GM23338 (cell line): ENCODE data around the gene FNDC4. TPM values are rescaled to one million over a fixed set of nuclear protein-coding genes. Genes with fewer than 3 reads are reported as not detected.

Experiments used
- ATAC-seq: fragments of 200-7000 bp; cut with Tn5 transposase; 3 replicates; pipeline ENCODE4 v1.9.1; 2020
- DNase-seq: peaks from one replicate; pipeline ENCODE4 v3.0.0-alpha.2; 2015; ENCODE audit warnings: low spot score
- H2AFZ ChIP-seq: fragments of 200-600 bp; sonication (generic); 2 replicates; pipeline ENCODE4 v1.8.0; 2016; ENCODE audit warnings: antibody characterized with exemption, mild to moderate bottlenecking, moderate library complexity
- H3F3A ChIP-seq: fragments of 200-600 bp; sonication (generic); replicated peaks from 2 replicates; pipeline ENCODE4 v1.8.0; 2017; ENCODE audit warnings: antibody characterized with exemption, mixed run types, low read depth
- H3K27ac ChIP-seq: fragments of 200-600 bp; sonication (generic); 2 replicates; pipeline ENCODE4 v1.6.1; 2016; ENCODE audit warnings: low read depth
- H3K27me3 ChIP-seq: fragments of 200-600 bp; sonication (generic); 2 replicates; pipeline ENCODE4 v1.8.0; 2016; ENCODE audit warnings: mild to moderate bottlenecking, mixed run types, moderate library complexity; ENCODE audit not compliant: insufficient read depth
- H3K36me3 ChIP-seq: fragments of 200-600 bp; sonication (generic); 2 replicates; pipeline ENCODE4 v1.8.0; 2016; ENCODE audit warnings: mild to moderate bottlenecking; ENCODE audit not compliant: insufficient read depth
- H3K4me1 ChIP-seq: fragments of 200-600 bp; sonication (generic); 2 replicates; pipeline ENCODE4 v1.8.0; 2016; ENCODE audit warnings: mild to moderate bottlenecking, moderate library complexity; ENCODE audit not compliant: insufficient read depth
- H3K4me2 ChIP-seq: fragments of 200-600 bp; sonication (generic); 2 replicates; pipeline ENCODE4 v1.7.1; 2017; ENCODE audit warnings: mixed run types
- H3K4me3 ChIP-seq: fragments of 200-600 bp; sonication (generic); 2 replicates; pipeline ENCODE4 v1.6.1; 2016; ENCODE audit warnings: mixed run types
- H3K79me2 ChIP-seq: fragments of 200-600 bp; sonication (generic); replicated peaks from 2 replicates; pipeline ENCODE4 v1.8.0; 2017; ENCODE audit warnings: mild to moderate bottlenecking; ENCODE audit not compliant: insufficient read depth
- H3K9me2 ChIP-seq: fragments of 200-600 bp; sonication (generic); 2 replicates; pipeline ENCODE4 v1.8.0; 2017; ENCODE audit not compliant: insufficient read depth
- H4K20me1 ChIP-seq: fragments of 200-600 bp; sonication (generic); replicated peaks from 2 replicates; pipeline ENCODE4 v1.8.0; 2017; ENCODE audit warnings: mild to moderate bottlenecking; ENCODE audit not compliant: insufficient read depth
- H3K27ac Mint-ChIP-seq: 2 replicates; pipeline ENCODE4 v1.8.0; 2020; ENCODE audit warnings: inconsistent platforms, mild to moderate bottlenecking, moderate library complexity, mixed read lengths
- H3K27me3 Mint-ChIP-seq: 3 replicates; pipeline ENCODE4 v1.8.0; 2022; ENCODE audit warnings: low read depth, mild to moderate bottlenecking, moderate library complexity, mixed read lengths, inconsistent platforms; ENCODE audit not compliant: insufficient read depth, poor library complexity
- H3K36me3 Mint-ChIP-seq: 3 replicates; pipeline ENCODE4 v1.8.0; 2021; ENCODE audit warnings: low read depth, mild to moderate bottlenecking, inconsistent platforms, moderate library complexity, mixed read lengths
- H3K4me1 Mint-ChIP-seq: 3 replicates; pipeline ENCODE4 v1.8.0; 2020; ENCODE audit warnings: mild to moderate bottlenecking, inconsistent platforms, mixed read lengths
- H3K4me3 Mint-ChIP-seq: 3 replicates; pipeline ENCODE4 v1.8.0; 2021; ENCODE audit warnings: moderate library complexity, mild to moderate bottlenecking, inconsistent platforms, mixed read lengths
- H3K9me3 Mint-ChIP-seq: 3 replicates; pipeline ENCODE4 v1.8.0; 2020; ENCODE audit warnings: moderate library complexity, mild to moderate bottlenecking, inconsistent platforms, mixed read lengths
- EZH2 ChIP-seq: fragments of 200-600 bp; sonication (generic); IDR thresholded peaks from one replicate; pipeline ENCODE4 v1.8.0; 2017; ENCODE audit warnings: antibody characterized with exemption, mild to moderate bottlenecking, low read depth; ENCODE audit not compliant: unreplicated experiment
- JUNB ChIP-seq: IDR thresholded peaks from one replicate; pipeline ENCODE4 v1.6.1; 2016; ENCODE audit warnings: antibody characterized with exemption; ENCODE audit not compliant: unreplicated experiment
- POLR2AphosphoS5 ChIP-seq: IDR thresholded peaks from 2 replicates; pipeline ENCODE4 v1.6.1; 2016; ENCODE audit warnings: antibody characterized with exemption, low read depth
- STAT1 ChIP-seq: IDR thresholded peaks from one replicate; pipeline ENCODE4 v1.6.1; 2016; ENCODE audit warnings: antibody characterized with exemption; ENCODE audit not compliant: unreplicated experiment
- ZNF331 ChIP-seq: fragments of 250-450 bp; sonication (Bioruptor Pico); IDR thresholded peaks from 2 replicates; pipeline ENCODE4 v1.5.0; 2020; ENCODE audit warnings: low read depth, mild to moderate bottlenecking, moderate library complexity
- polyA plus RNA-seq: library from polyadenylated mRNA; unstranded; fragments of >200 nt; fragmentation: Nextera tagmentation; extraction: Ambion mirVana; gene quantifications from 2 replicates; pipeline ENCODE4 v1.2.1, GENCODE V29; 2016
- total RNA-seq: library from RNA; depleted of rRNA; stranded (reverse); fragments of >200 nt; shearing (Covaris generic); gene quantifications from 2 replicates; pipeline ENCODE4 v1.2.3, GENCODE V29; 2014
- TF ChIP-seq, protein P1 (sequence below): IDR thresholded peaks from 2 replicates; pipeline ENCODE4 v1.6.1; 2016; ENCODE audit warnings: antibody characterized with exemption
- TF ChIP-seq, protein P2 (sequence below), 2 experiments: fragments of 200-600 bp in 1 of 2; sonication (generic) in 1 of 2; conservative IDR thresholded peaks; 2 replicates each; pipeline versions ENCODE4 v1.5.1 to v1.6.1; 2016 to 2017; ENCODE audit warnings: antibody characterized with exemption in 2 of 2, low read depth in 2 of 2, mild to moderate bottlenecking in 2 of 2, moderate library complexity in 1 of 2

FNDC4 gene
- total and polyA plus RNA-seq, 2 experiments from 2014 or later, result 5.9 to 13.3 TPM

DNA sequence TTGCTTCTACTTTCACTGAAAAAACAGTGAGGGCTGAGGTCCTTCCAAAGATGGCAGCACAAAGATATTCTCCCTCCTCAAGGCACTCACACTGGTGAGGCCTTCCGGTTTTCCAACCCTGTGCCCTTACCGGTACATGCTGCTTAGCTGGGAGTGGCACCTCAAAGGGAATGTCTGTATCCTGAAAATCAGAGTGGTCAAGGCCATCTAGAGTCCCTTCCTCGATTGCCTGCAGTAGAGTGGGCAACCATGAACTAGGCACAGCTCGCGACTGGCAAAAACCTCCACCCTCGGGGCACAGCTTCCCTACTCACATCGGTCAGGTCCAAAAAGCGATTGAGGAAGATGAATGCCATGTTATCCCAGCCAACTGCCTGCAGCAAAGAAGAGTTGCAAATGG lies 49.4 kb downstream of the FNDC4 start (continued):
- TF ChIP-seq, protein P1, sequence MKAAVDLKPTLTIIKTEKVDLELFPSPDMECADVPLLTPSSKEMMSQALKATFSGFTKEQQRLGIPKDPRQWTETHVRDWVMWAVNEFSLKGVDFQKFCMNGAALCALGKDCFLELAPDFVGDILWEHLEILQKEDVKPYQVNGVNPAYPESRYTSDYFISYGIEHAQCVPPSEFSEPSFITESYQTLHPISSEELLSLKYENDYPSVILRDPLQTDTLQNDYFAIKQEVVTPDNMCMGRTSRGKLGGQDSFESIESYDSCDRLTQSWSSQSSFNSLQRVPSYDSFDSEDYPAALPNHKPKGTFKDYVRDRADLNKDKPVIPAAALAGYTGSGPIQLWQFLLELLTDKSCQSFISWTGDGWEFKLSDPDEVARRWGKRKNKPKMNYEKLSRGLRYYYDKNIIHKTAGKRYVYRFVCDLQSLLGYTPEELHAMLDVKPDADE, result no peak
- TF ChIP-seq JUNB, result no peak
- no peak for TF ChIP-seq POLR2AphosphoS5
- no peak for TF ChIP-seq ZNF331

DNA sequence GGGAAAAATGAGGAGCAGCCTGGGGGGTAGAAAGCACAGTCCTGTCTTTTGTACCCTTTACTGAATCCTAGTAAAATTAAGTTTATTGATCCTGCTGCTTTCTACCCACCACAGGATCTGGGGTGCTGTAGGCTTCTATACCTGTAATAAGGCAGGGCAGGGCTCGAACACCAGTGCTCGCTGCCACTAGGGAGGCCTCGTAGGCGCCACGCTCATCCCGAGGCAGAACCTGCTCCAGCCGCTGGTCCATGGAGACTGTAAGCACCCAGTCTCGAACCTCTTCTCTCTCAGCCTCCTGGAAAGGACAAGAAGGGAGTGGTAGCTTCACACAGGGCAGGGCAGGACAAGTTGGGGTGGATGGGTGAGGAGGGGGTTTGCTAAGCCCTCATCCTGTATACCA lies 49.8 kb downstream of the FNDC4 start:
- Mint-ChIP-seq H3K36me3 (peaks cover 33% of the 10 kb centered on the region), H3K9me3 (no peaks in the 10 kb centered on the region), H3K4me3 (no peak overlapping the region), H3K27me3 (peaks cover 8% of the 10 kb centered on the region), H3K4me1 (peaks cover 16% of the 10 kb centered on the region), H3K27ac (no peak overlapping the region)
- H4K20me1 ChIP-seq, result no peaks in the 10 kb centered on the region; the same call in 1 of the 2 replicates
- H3K79me2 ChIP-seq, result no peaks in the 10 kb centered on the region; the same call in 1 of the 2 replicates
- H3K4me1 ChIP-seq, result peaks cover 7% of the 10 kb centered on the region
- no peak overlapping the region for H2AFZ ChIP-seq
- H3K4me3 ChIP-seq, result no peak overlapping the region
- H3K27ac ChIP-seq, result no peak overlapping the region
- DNase-seq (no peak), ATAC-seq (no peak)
- peaks cover 21% of the 10 kb centered on the region for H3F3A ChIP-seq
- H3K9me2 ChIP-seq, result no peaks in the 10 kb centered on the region
- H3K27me3 ChIP-seq, result no peaks in the 10 kb centered on the region
- H3K4me2 ChIP-seq, result no peak overlapping the region
- peaks cover 6% of the 10 kb centered on the region; the same call in 1 of the 2 replicates for H3K36me3 ChIP-seq
- TF ChIP-seq, protein P2, sequence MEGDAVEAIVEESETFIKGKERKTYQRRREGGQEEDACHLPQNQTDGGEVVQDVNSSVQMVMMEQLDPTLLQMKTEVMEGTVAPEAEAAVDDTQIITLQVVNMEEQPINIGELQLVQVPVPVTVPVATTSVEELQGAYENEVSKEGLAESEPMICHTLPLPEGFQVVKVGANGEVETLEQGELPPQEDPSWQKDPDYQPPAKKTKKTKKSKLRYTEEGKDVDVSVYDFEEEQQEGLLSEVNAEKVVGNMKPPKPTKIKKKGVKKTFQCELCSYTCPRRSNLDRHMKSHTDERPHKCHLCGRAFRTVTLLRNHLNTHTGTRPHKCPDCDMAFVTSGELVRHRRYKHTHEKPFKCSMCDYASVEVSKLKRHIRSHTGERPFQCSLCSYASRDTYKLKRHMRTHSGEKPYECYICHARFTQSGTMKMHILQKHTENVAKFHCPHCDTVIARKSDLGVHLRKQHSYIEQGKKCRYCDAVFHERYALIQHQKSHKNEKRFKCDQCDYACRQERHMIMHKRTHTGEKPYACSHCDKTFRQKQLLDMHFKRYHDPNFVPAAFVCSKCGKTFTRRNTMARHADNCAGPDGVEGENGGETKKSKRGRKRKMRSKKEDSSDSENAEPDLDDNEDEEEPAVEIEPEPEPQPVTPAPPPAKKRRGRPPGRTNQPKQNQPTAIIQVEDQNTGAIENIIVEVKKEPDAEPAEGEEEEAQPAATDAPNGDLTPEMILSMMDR (conservative IDR thresholded peaks at IDR 0.05; ENCODE audit: low read depth in 2 of 2), result no peak
- no peak for TF ChIP-seq EZH2

DNA sequence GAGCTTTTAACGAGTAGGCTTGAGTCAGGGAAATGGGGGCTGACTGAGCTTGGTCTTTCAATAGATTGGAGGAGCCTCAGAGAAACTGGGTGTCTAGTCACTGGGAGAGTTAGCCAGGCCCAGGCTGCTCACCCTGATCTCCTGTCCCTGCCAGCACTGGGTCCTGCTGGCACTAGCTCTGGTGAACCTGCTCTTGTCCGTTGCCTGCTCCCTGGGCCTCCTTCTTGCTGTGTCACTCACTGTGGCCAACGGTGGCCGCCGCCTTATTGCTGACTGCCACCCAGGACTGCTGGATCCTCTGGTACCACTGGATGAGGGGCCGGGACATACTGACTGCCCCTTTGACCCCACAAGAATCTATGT lies 52.1 kb downstream of the FNDC4 start:
- DNase-seq (no peak), ATAC-seq (peak; percentile 22)
- H3K4me1 ChIP-seq, result peaks cover 7% of the 10 kb centered on the region
- TF ChIP-seq STAT1, result no peak
- TF ChIP-seq, protein P2 (conservative IDR thresholded peaks at IDR 0.05; ENCODE audit: low read depth in 2 of 2), result no peak
- H3K27ac ChIP-seq, result no peak overlapping the region
- H4K20me1 ChIP-seq, result no peaks in the 10 kb centered on the region; the same call in none of the 2 replicates
- H3K27me3 Mint-ChIP-seq, result peaks cover 8% of the 10 kb centered on the region
- no peaks in the 10 kb centered on the region for H3K9me2 ChIP-seq
- H3K4me2 ChIP-seq, result peak overlapping the region; percentile 94
- H3F3A ChIP-seq, result peaks cover 21% of the 10 kb centered on the region
- peaks cover 48% of the 10 kb centered on the region for H3K36me3 Mint-ChIP-seq
- no peaks in the 10 kb centered on the region for H3K27me3 ChIP-seq
- H2AFZ ChIP-seq, result peak overlapping the region; percentile 97
- H3K4me3 ChIP-seq, result peak overlapping the region; percentile 77
- H3K4me1 Mint-ChIP-seq, result peaks cover 16% of the 10 kb centered on the region
- H3K4me3 Mint-ChIP-seq, result peak overlapping the region; percentile 78
- no peaks in the 10 kb centered on the region for H3K9me3 Mint-ChIP-seq
- no peaks in the 10 kb centered on the region; the same call in 1 of the 2 replicates for H3K79me2 ChIP-seq
- H3K27ac Mint-ChIP-seq, result 0 out of 2 replicates have a peak overlapping the region, but pooled peaks have one; percentile 27
- H3K36me3 ChIP-seq, result peaks cover 6% of the 10 kb centered on the region; the same call in 1 of the 2 replicates
